Neutrophil (primary cell): ENCODE data around the gene HAS3.

Experiments used
- H3K27ac ChIP-seq: fragments of 200-600 bp; sonication (generic); 2 replicates; pipeline ENCODE4 v1.5.1; 2016; ENCODE audit warnings: mild to moderate bottlenecking, moderate library complexity
- H3K27me3 ChIP-seq: fragments of 200-600 bp; sonication (generic); 2 replicates; pipeline ENCODE4 v1.6.0; 2016; ENCODE audit warnings: mild to moderate bottlenecking
- H3K36me3 ChIP-seq: fragments of 200-600 bp; sonication (generic); 2 replicates; pipeline ENCODE4 v1.5.1; 2017
- H3K4me1 ChIP-seq, 2 experiments: fragments of 200-600 bp in 1 of 2; sonication (generic) in 1 of 2; 1 replicate in 1 of 2; 2 replicates in 1 of 2; pipeline versions ENCODE4 v1.5.1 to v1.6.1; 2013 to 2016; ENCODE audit warnings: low read depth in 1 of 2, low read length in 1 of 2, mild to moderate bottlenecking in 1 of 2, moderate library complexity in 1 of 2; ENCODE audit not compliant: control insufficient read depth in 1 of 2, insufficient read depth in 1 of 2
- H3K4me3 ChIP-seq, 2 experiments: fragments of 200-600 bp in 1 of 2; sonication (generic) in 1 of 2; 1 replicate in 1 of 2; 2 replicates in 1 of 2; pipeline ENCODE4 v1.5.1; 2013 to 2016; ENCODE audit warnings: low read depth in 1 of 2, low read length in 1 of 2, mild to moderate bottlenecking in 1 of 2, moderate library complexity in 1 of 2
- H3K9me3 ChIP-seq: fragments of 200-600 bp; sonication (generic); 2 replicates; pipeline ENCODE4 v1.5.1; 2016
- TF ChIP-seq, protein P1 (sequence below): fragments of 200-600 bp; sonication (generic); IDR thresholded peaks from 2 replicates; pipeline ENCODE4 v1.5.1; 2016; ENCODE audit warnings: antibody characterized with exemption

The HAS3 gene

DNA sequence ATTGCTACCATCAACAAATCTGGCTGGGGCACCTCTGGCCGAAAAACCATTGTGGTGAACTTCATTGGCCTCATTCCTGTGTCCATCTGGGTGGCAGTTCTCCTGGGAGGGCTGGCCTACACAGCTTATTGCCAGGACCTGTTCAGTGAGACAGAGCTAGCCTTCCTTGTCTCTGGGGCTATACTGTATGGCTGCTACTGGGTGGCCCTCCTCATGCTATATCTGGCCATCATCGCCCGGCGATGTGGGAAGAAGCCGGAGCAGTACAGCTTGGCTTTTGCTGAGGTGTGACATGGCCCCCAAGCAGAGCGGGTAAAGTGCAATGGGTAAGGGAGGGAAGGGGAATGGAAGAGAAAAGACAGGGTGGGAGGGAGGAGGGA, 9.5 kb downstream of the HAS3 start:
- Histone ChIP-seq H3K4me1 (no peaks in the 10 kb centered on the region), H3K27ac (no peak overlapping the region), H3K4me3 (no peak overlapping the region), H3K27me3 (no peaks in the 10 kb centered on the region), H3K9me3 (no peaks in the 10 kb centered on the region), H3K36me3 (peaks cover 66% of the 10 kb centered on the region)
- TF ChIP-seq, protein P1, sequence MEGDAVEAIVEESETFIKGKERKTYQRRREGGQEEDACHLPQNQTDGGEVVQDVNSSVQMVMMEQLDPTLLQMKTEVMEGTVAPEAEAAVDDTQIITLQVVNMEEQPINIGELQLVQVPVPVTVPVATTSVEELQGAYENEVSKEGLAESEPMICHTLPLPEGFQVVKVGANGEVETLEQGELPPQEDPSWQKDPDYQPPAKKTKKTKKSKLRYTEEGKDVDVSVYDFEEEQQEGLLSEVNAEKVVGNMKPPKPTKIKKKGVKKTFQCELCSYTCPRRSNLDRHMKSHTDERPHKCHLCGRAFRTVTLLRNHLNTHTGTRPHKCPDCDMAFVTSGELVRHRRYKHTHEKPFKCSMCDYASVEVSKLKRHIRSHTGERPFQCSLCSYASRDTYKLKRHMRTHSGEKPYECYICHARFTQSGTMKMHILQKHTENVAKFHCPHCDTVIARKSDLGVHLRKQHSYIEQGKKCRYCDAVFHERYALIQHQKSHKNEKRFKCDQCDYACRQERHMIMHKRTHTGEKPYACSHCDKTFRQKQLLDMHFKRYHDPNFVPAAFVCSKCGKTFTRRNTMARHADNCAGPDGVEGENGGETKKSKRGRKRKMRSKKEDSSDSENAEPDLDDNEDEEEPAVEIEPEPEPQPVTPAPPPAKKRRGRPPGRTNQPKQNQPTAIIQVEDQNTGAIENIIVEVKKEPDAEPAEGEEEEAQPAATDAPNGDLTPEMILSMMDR: no peak

DNA sequence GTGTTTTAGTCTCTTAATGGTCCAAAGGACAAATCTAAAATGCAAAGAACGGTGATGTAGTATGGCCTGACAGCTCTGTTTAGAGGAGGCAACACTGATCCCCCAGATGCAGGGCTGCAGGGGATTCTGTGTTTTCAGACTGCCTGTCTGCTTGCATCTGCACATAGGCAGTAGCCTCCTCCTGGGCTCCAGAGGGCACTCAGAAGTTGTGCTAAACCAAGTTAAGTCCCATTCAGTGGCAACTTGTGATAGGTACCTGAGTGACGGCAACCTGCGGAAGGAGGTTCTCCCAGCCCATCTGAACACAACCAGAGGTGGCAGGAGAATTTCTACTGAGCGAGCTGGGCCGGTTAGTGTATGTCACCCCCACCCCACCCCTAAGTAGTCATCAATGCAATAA, 9.9 kb downstream of the HAS3 start:
- no peak overlapping the region for H3K27ac ChIP-seq
- peaks cover 66% of the 10 kb centered on the region for H3K36me3 ChIP-seq
- H3K4me3 ChIP-seq: no peak overlapping the region
- H3K27me3 ChIP-seq: no peaks in the 10 kb centered on the region
- H3K4me1 ChIP-seq: no peaks in the 10 kb centered on the region
- TF ChIP-seq, protein P1: no peak
- H3K9me3 ChIP-seq: no peaks in the 10 kb centered on the region

DNA sequence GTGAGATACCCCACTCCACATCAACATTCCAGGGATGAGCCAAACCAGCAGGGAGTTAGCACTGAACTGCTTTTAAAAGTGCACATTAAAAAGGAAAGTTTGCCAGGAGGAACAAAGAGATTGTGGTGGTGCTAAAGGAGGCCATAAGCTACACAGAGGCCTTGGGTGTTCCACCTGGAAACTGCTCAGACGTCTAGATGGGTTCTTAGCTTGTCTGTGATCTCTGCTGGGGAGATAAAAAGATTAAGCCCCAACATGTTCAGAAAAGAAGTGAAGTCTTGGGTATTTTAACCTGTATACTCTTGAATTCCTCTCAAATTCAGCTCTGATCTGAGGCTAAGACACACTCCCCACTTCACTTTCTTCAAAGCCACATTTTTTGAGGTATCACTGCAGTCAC, 10.4 kb downstream of the HAS3 start:
- Histone ChIP-seq H3K27me3 (no peaks in the 10 kb centered on the region), H3K36me3 (peaks cover 66% of the 10 kb centered on the region)

DNA sequence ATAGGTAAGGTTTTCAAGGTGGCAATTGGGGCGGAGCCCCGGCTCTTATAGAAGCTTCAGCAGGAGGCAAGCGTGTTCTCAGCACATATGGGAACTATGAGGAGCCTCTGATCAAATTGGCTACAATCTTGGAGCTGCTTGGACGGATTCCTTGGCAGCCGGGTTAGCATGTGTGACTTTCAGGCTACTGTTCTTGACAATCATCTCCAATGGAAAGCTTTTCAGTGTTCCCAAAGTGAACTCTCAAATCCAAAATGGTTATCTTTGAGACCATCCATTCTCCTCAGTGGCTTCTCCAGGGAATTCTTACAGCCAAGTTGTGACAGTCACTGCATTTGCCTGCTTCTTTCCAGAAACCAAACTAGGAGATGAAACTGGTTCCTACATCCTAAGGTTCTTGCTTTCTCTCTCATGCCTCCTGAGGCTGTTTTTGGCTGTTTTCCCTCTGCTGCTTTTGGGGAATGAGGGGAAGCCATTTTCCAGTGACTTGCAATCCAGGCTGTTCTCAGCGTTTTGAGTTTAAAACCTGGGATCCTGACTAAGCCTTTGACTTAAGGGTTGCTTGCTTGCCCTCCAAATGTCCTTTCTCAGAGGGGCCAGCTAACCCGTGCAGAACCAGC, 10.9 kb downstream of the HAS3 start:
- H3K4me3 ChIP-seq: no peak overlapping the region
- no peak overlapping the region for H3K27ac ChIP-seq
- TF ChIP-seq, protein P1: no peak
- peaks cover 70% of the 10 kb centered on the region for H3K36me3 ChIP-seq
- no peaks in the 10 kb centered on the region for H3K9me3 ChIP-seq
- no peaks in the 10 kb centered on the region for H3K27me3 ChIP-seq
- no peaks in the 10 kb centered on the region for H3K4me1 ChIP-seq

More for the DNA sequence above, 10.4 kb downstream of the HAS3 start:
- TF ChIP-seq, protein P1: no peak
- H3K4me3 ChIP-seq: no peak overlapping the region
- no peak overlapping the region for H3K27ac ChIP-seq
- H3K4me1 ChIP-seq: no peaks in the 10 kb centered on the region
- no peaks in the 10 kb centered on the region for H3K9me3 ChIP-seq

DNA sequence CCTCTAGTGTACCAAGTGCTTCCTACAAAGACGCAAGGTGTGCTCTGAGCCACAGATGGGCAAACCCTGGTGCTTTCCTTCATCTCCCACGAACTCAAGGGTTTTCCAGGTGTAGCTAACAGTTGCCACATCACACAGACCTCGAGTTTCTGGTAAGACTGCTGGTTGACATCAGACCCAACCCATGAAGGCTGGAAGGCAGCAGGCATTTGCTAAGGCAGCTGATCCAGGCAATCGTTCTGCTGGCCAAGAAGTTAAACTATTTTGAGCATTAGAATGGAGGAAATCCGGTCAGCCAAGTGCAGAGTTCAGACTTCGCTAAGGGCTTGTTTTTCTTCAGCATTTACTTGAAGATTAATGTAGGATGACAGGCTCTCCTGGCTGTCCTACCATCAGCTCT, 11.5 kb downstream of the HAS3 start:
- H3K36me3 ChIP-seq: peaks cover 70% of the 10 kb centered on the region
- no peaks in the 10 kb centered on the region for H3K9me3 ChIP-seq
- no peak overlapping the region for H3K4me3 ChIP-seq
- no peaks in the 10 kb centered on the region for H3K27me3 ChIP-seq
- H3K4me1 ChIP-seq: no peaks in the 10 kb centered on the region
- H3K27ac ChIP-seq: no peak overlapping the region
- TF ChIP-seq, protein P1: no peak
